GM12878 (cell line): ENCODE measurements around the gene PPP2R5C. TPM values are rescaled to one million over a fixed set of nuclear protein-coding genes. Genes with fewer than 3 reads are reported as not detected.

Source experiments
- ATAC-seq: fragments of 200-7000 bp; cut with Tn5 transposase; 3 replicates; pipeline ENCODE4 v1.9.1; 2020; ENCODE audit warnings: mild to moderate bottlenecking, moderate library complexity
- BruUV-seq: library from RNA; stranded (reverse); fragments of 400-500 nt; replicated peaks from 2 replicates; lab custom pipeline; 2021; lab: Mats Ljungman, UMichigan
- CTCF ChIA-PET: fragments of 300-600 bp; sonication (Branson Sonifier 250); formaldehyde crosslinking; extraction: SDS; loops from one replicate; lab custom pipeline; 2021; ENCODE audit warnings: inconsistent platforms; lab: Yijun Ruan, JAX
- POLR2A ChIA-PET: fragments of 350-600 bp; formaldehyde crosslinking; extraction: SDS; loops from one replicate; lab custom pipeline; 2021; ENCODE audit warnings: inconsistent platforms; lab: Charles Lee
- RAD21 ChIA-PET: fragments of 300-600 bp; sonication (Branson Sonifier 250); formaldehyde crosslinking; loops from one replicate; lab custom pipeline; 2023; ENCODE audit warnings: antibody characterized with exemption; ENCODE audit not compliant: unreplicated experiment; lab: Charles Lee
- SMC1A ChIA-PET: fragments of 300-600 bp; sonication (Branson Sonifier 250); formaldehyde crosslinking; loops from one replicate; lab custom pipeline; 2023; ENCODE audit not compliant: unreplicated experiment, uncharacterized antibody; lab: Charles Lee
- DNase-seq: peaks from one replicate; pipeline ENCODE4 v3.0.0-alpha.2; 2011; ENCODE audit warnings: low read depth, low spot score
- FAIRE-seq: peaks from 3 replicates; lab custom pipeline; 2011; peaks lifted over from hg19 to GRCh38; lab: Jason Lieb, UNC
- H2AFZ ChIP-seq: 2 replicates; pipeline ENCODE4 v1.6.0; 2011; ENCODE audit warnings: low read depth, low read length, control low read depth; ENCODE audit not compliant: control insufficient read depth
- H3K27ac ChIP-seq: 2 replicates; pipeline ENCODE4 v1.5.1; 2011; ENCODE audit warnings: control low read depth; ENCODE audit not compliant: control insufficient read depth, insufficient read depth
- H3K27me3 ChIP-seq, 2 experiments: replicated peaks in 1 of 2; 2 replicates each; pipeline versions ENCODE4 v1.6.0 to v1.6.1; 2011; ENCODE audit warnings: low read length in 1 of 2; ENCODE audit not compliant: control insufficient read depth in 2 of 2, insufficient read depth in 2 of 2
- H3K36me3 ChIP-seq, 2 experiments: 2 replicates each; pipeline ENCODE4 v1.5.1; 2011; ENCODE audit warnings: low read length in 1 of 2; ENCODE audit not compliant: control insufficient read depth in 2 of 2, insufficient read depth in 2 of 2
- H3K4me1 ChIP-seq: 2 replicates; pipeline ENCODE4 v1.6.1; 2011; ENCODE audit warnings: mild to moderate bottlenecking, low read length, moderate library complexity, mixed read lengths; ENCODE audit not compliant: control insufficient read depth, insufficient read depth
- H3K4me2 ChIP-seq: 2 replicates; pipeline ENCODE4 v1.6.0; 2011; ENCODE audit warnings: control low read depth; ENCODE audit not compliant: control insufficient read depth, insufficient read depth
- H3K4me3 ChIP-seq: fragments of 200-600 bp; sonication (generic); 2 replicates; pipeline ENCODE4 v1.5.1; 2016
- H3K79me2 ChIP-seq: 2 replicates; pipeline ENCODE4 v1.6.0; 2011; ENCODE audit warnings: low read length; ENCODE audit not compliant: control insufficient read depth, insufficient read depth
- H3K9ac ChIP-seq: 2 replicates; pipeline ENCODE4 v1.8.0; 2011; ENCODE audit warnings: low read length, control low read depth, mixed read lengths; ENCODE audit not compliant: control insufficient read depth, insufficient read depth
- H3K9me3 ChIP-seq: replicated peaks from 3 replicates; pipeline ENCODE4 v1.5.1; 2011; ENCODE audit warnings: mild to moderate bottlenecking, low read length; ENCODE audit not compliant: control insufficient read depth, insufficient read depth
- H4K20me1 ChIP-seq: 2 replicates; pipeline ENCODE4 v1.6.0; 2011; ENCODE audit not compliant: control insufficient read depth, insufficient read depth
- BMI1 ChIP-seq: fragments of 450-650 bp; IDR thresholded peaks from 2 replicates; pipeline ENCODE4 v1.6.1; 2016; ENCODE audit warnings: mild to moderate bottlenecking, moderate library complexity, borderline replicate concordance
- CHD1 ChIP-seq: IDR thresholded peaks from 2 replicates; pipeline ENCODE4 v1.6.1; 2012; ENCODE audit warnings: low read depth, low read length, improper control_type of control experiment
- EED ChIP-seq: sonication (generic); IDR thresholded peaks from 2 replicates; pipeline ENCODE4 v1.6.1; 2016; ENCODE audit warnings: antibody characterized with exemption, low read depth
- IKZF1 ChIP-seq: fragments of 450-650 bp; conservative IDR thresholded peaks from 2 replicates; pipeline ENCODE4 v1.6.1; 2017; ENCODE audit warnings: antibody characterized with exemption, mild to moderate bottlenecking
- IKZF2 ChIP-seq, 2 experiments: fragments of 450-650 bp; IDR thresholded peaks; 2 replicates each; pipeline ENCODE4 v1.6.1; 2017; ENCODE audit warnings: mild to moderate bottlenecking in 2 of 2, moderate library complexity in 2 of 2
- MEF2A ChIP-seq: IDR thresholded peaks from 2 replicates; pipeline ENCODE4 v1.6.1; 2011; ENCODE audit warnings: low read depth, mild to moderate bottlenecking, low read length, moderate library complexity; ENCODE audit not compliant: insufficient read depth
- NR2C1 ChIP-seq: fragments of 450-650 bp; IDR thresholded peaks from 2 replicates; pipeline ENCODE4 v1.6.1; 2017; ENCODE audit warnings: antibody characterized with exemption, mild to moderate bottlenecking, moderate library complexity
- SMAD1 ChIP-seq: fragments of 450-650 bp; IDR thresholded peaks from 2 replicates; pipeline ENCODE4 v1.6.1; 2018; ENCODE audit warnings: mild to moderate bottlenecking, low read depth; ENCODE audit not compliant: partially characterized antibody
- STAT1 ChIP-seq: fragments of 450-650 bp; conservative IDR thresholded peaks from 2 replicates; pipeline ENCODE4 v1.6.1; 2014; ENCODE audit warnings: antibody characterized with exemption, mild to moderate bottlenecking
- YY1 ChIP-seq: IDR thresholded peaks from 2 replicates; pipeline ENCODE4 v1.6.1; 2011; ENCODE audit warnings: low read depth, mild to moderate bottlenecking, low read length
- ZSCAN29 ChIP-seq: fragments of 450-650 bp; IDR thresholded peaks from 2 replicates; pipeline ENCODE4 v1.6.1; 2017; ENCODE audit warnings: mild to moderate bottlenecking, moderate library complexity
- WGBS: methylation state at CpG from one replicate; pipeline ENCODE4 v1.1.6; 2016; ENCODE audit warnings: low lambda C conversion rate; ENCODE audit not compliant: insufficient replicate concordance, insufficient coverage; ENCODE audit errors: missing lambda C conversion rate; 5-methylcytosine and 5-hydroxymethylcytosine counted together
- in situ Hi-C: fragments of 300-500 bp; cut with MboI; formaldehyde crosslinking; loops from 9 replicates; pipeline ENCODE4 v1.14.3; 2018; ENCODE audit warnings: mixed read lengths
- intact Hi-C: fragments of 100-400 bp; cut with micrococcal nuclease; formaldehyde crosslinking; loops from one replicate; pipeline ENCODE4 v1.14.2; 2022; ENCODE audit not compliant: unreplicated experiment
- polyA plus RNA-seq, 11 experiments: library from polyadenylated mRNA; depleted of rRNA in 4 of 11; unstranded in 6 of 11; stranded (reverse) in 5 of 11; fragments of >200 nt; fragmentation: Nextera tagmentation in 4 of 11; fragmentation: Illumina TruSeq in 1 of 11; extraction: Ambion mirVana in 4 of 11; extraction: Trizol in 1 of 11; gene quantifications; 1 replicate in 1 of 11; 2 replicates in 10 of 11; pipeline versions ENCODE4 v1.2.1 to v1.2.3, GENCODE V29; 2011 to 2016; ENCODE audit warnings: inconsistent platforms in 2 of 11, missing spikeins in 2 of 11, low read depth in 1 of 11
- total RNA-seq, 4 experiments: library from RNA; depleted of rRNA in 3 of 4; stranded (reverse); fragments of >200 nt in 3 of 4; fragmentation: Illumina TruSeq in 1 of 4; extraction: Trizol in 1 of 4; gene quantifications; 2 replicates each; pipeline versions ENCODE4 v1.2.1 to v1.2.3, GENCODE V29; 2013 to 2021
- TF ChIP-seq, protein P1 (sequence below): fragments of 450-650 bp; IDR thresholded peaks from 2 replicates; pipeline ENCODE4 v1.6.1; 2017; ENCODE audit warnings: antibody characterized with exemption, mild to moderate bottlenecking, moderate library complexity
- TF ChIP-seq, protein P2 (sequence below): fragments of 450-650 bp; IDR thresholded peaks from 2 replicates; pipeline ENCODE4 v1.6.1; 2017; ENCODE audit warnings: low read depth, mild to moderate bottlenecking, moderate library complexity
- TF ChIP-seq, protein P3 (sequence below): IDR thresholded peaks from 2 replicates; pipeline ENCODE4 v1.6.1; 2012; ENCODE audit warnings: low read depth, low read length, improper control_type of control experiment

The PPP2R5C gene
- total and polyA plus RNA-seq, 10 of the 15 experiments (the other 5 are each of a cell fraction or from before 2014, with no cell fraction given), result 106 to 199 (median 144) TPM

DNA sequence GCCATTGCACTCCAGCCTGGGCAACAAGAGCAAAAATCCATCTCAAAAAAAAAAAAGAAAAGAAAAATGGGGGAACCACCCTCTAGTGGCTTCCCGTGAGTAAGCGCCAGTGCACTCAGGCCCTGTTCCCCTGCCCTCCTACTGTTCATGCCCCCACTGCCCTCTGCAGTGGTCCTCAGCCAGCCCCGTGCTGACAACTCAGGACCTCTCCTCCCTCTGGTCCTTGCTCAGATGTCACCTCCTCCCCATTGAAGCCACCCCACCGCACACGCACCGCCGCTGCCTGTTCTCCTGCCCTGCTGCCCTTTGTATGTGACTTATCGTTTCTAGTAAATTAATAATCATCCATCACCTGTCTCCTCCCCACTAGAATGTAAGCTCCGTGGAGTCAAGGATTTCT is 144.1 kb downstream of the PPP2R5C start:
- H3K27me3 ChIP-seq, result no peaks in the 10 kb centered on the region
- ATAC-seq (no peak), FAIRE-seq (no peak), DNase-seq (no peak)
- H3K9me3 ChIP-seq, result no peaks in the 10 kb centered on the region
- in situ Hi-C loops, result no loop called here
- SMC1A ChIA-PET, result no interaction called here
- H3K4me1 ChIP-seq, result no peaks in the 10 kb centered on the region
- H3K36me3 ChIP-seq, result peaks cover 23 to 33% of the 10 kb centered on the region in 2 experiments
- H3K4me3 ChIP-seq, result no peak overlapping the region
- H2AFZ ChIP-seq, result no peak overlapping the region
- intact Hi-C loops, result no loop called here
- H3K9ac ChIP-seq, result no peak overlapping the region
- CTCF ChIA-PET, result no interaction called here
- no peak overlapping the region for H3K4me2 ChIP-seq
- TF ChIP-seq, protein P1, sequence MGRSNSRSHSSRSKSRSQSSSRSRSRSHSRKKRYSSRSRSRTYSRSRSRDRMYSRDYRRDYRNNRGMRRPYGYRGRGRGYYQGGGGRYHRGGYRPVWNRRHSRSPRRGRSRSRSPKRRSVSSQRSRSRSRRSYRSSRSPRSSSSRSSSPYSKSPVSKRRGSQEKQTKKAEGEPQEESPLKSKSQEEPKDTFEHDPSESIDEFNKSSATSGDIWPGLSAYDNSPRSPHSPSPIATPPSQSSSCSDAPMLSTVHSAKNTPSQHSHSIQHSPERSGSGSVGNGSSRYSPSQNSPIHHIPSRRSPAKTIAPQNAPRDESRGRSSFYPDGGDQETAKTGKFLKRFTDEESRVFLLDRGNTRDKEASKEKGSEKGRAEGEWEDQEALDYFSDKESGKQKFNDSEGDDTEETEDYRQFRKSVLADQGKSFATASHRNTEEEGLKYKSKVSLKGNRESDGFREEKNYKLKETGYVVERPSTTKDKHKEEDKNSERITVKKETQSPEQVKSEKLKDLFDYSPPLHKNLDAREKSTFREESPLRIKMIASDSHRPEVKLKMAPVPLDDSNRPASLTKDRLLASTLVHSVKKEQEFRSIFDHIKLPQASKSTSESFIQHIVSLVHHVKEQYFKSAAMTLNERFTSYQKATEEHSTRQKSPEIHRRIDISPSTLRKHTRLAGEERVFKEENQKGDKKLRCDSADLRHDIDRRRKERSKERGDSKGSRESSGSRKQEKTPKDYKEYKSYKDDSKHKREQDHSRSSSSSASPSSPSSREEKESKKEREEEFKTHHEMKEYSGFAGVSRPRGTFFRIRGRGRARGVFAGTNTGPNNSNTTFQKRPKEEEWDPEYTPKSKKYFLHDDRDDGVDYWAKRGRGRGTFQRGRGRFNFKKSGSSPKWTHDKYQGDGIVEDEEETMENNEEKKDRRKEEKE, result no peak
- TF ChIP-seq MEF2A, result no peak
- no TSS peak for BruUV-seq
- no peak overlapping the region for H3K27ac ChIP-seq
- RAD21 ChIA-PET, result no interaction called here
- H3K79me2 ChIP-seq, result no peaks in the 10 kb centered on the region
- POLR2A ChIA-PET, result no interaction called here
- H4K20me1 ChIP-seq, result no peaks in the 10 kb centered on the region
- WGBS, result 99% methylated on average over 9 of the region's 9 CpGs

DNA sequence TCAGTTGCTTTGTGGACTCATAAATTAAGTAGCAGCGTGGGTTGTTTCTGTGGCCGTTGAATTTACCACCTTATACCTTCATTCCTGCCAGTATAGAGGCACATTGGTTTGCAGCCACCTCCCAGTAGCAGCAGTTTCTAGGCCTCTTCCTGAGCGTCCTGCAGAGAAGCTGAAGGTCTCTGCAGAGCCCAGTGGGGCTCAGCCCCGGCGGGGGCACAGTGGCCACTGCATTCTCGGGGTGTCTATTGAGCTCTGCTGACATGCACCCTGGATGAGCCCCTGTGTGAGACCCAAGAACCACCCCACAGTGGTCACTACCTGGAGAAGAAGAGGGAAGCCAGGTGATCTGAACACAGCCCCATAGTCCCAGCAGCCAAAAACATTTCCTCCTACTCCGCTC is 145.1 kb downstream of the PPP2R5C start:
- H2AFZ ChIP-seq, result no peak overlapping the region
- CTCF ChIA-PET, result no interaction called here
- no peaks in the 10 kb centered on the region for H3K27me3 ChIP-seq
- no peak overlapping the region for H3K27ac ChIP-seq
- no peak overlapping the region for H3K4me3 ChIP-seq
- BruUV-seq, result no TSS peak
- no peaks in the 10 kb centered on the region for H4K20me1 ChIP-seq
- POLR2A ChIA-PET, result no interaction called here
- no peak for TF ChIP-seq CHD1
- TF ChIP-seq EED, result no peak
- TF ChIP-seq IKZF2 (IDR thresholded peaks at IDR 0.05), result no peak
- no peak for TF ChIP-seq ZSCAN29
- no peak for TF ChIP-seq STAT1
- TF ChIP-seq, protein P2, sequence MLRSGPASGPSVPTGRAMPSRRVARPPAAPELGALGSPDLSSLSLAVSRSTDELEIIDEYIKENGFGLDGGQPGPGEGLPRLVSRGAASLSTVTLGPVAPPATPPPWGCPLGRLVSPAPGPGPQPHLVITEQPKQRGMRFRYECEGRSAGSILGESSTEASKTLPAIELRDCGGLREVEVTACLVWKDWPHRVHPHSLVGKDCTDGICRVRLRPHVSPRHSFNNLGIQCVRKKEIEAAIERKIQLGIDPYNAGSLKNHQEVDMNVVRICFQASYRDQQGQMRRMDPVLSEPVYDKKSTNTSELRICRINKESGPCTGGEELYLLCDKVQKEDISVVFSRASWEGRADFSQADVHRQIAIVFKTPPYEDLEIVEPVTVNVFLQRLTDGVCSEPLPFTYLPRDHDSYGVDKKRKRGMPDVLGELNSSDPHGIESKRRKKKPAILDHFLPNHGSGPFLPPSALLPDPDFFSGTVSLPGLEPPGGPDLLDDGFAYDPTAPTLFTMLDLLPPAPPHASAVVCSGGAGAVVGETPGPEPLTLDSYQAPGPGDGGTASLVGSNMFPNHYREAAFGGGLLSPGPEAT, result no peak
- TF ChIP-seq SMAD1, result no peak
- TF ChIP-seq IKZF1, result no peak
- no peak for TF ChIP-seq MEF2A
- no peak for TF ChIP-seq NR2C1
- no peak for TF ChIP-seq BMI1
- TF ChIP-seq, protein P3, sequence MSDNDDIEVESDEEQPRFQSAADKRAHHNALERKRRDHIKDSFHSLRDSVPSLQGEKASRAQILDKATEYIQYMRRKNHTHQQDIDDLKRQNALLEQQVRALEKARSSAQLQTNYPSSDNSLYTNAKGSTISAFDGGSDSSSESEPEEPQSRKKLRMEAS, result no peak
- no peak for TF ChIP-seq YY1
- intact Hi-C loops (no loop called here), in situ Hi-C loops (no loop called here)
- H3K9me3 ChIP-seq, result no peaks in the 10 kb centered on the region
- H3K9ac ChIP-seq, result no peak overlapping the region
- peaks cover 24 to 30% of the 10 kb centered on the region in 2 experiments for H3K36me3 ChIP-seq
- no peak overlapping the region for H3K4me2 ChIP-seq
- no peak for DNase-seq
- no peak for ATAC-seq
- RAD21 ChIA-PET, result no interaction called here
- no peaks in the 10 kb centered on the region for H3K4me1 ChIP-seq
- 92% methylated on average over 7 of the region's 7 CpGs for WGBS
- no peaks in the 10 kb centered on the region for H3K79me2 ChIP-seq
- SMC1A ChIA-PET, result no interaction called here
- no peak for FAIRE-seq
